ENCODE data around the gene LRRC27.

DNA sequence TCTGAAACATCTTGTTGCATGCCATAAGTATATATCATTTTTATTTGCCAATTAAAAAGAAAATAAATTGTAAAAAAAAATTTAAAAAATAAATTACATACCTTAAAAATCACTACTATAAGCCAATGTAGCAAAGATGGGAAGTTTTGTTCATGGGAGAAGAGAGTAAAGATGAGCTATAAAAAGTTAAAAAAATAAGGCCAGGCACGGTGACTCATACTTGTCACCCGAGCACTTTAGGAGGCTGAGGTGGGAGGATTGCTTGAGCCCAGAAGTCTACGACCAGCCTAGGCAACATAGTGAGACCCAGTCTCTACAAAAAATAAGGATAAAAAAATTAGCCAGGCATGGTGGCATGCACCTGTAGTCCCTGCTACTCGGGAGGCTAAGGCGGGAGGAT lies 15.9 kb upstream of the LRRC27 start:
- TF ChIP-seq, protein P1, sequence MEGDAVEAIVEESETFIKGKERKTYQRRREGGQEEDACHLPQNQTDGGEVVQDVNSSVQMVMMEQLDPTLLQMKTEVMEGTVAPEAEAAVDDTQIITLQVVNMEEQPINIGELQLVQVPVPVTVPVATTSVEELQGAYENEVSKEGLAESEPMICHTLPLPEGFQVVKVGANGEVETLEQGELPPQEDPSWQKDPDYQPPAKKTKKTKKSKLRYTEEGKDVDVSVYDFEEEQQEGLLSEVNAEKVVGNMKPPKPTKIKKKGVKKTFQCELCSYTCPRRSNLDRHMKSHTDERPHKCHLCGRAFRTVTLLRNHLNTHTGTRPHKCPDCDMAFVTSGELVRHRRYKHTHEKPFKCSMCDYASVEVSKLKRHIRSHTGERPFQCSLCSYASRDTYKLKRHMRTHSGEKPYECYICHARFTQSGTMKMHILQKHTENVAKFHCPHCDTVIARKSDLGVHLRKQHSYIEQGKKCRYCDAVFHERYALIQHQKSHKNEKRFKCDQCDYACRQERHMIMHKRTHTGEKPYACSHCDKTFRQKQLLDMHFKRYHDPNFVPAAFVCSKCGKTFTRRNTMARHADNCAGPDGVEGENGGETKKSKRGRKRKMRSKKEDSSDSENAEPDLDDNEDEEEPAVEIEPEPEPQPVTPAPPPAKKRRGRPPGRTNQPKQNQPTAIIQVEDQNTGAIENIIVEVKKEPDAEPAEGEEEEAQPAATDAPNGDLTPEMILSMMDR (conservative IDR thresholded peaks at IDR 0.05; ENCODE audit: low read length), result no peak
- TF ChIP-seq EZH2phosphoT487 (IDR thresholded peaks at IDR 0.05; ENCODE audit: borderline replicate concordance, low read depth, low read length), result no peak
